GM10266 (cell line): ENCODE data around the gene MAMDC4.

ENCODE experiments used
- DNase-seq: peaks from one replicate; pipeline ENCODE4 v3.0.0; 2012; ENCODE audit errors: extremely low spot score
- TF ChIP-seq, protein P1 (sequence below): IDR thresholded peaks from 2 replicates; pipeline ENCODE4 v1.5.1; 2012; ENCODE audit warnings: mild to moderate bottlenecking, low read depth; ENCODE audit not compliant: control insufficient read depth, insufficient read depth; ENCODE audit errors: missing control alignments

The MAMDC4 gene

DNA sequence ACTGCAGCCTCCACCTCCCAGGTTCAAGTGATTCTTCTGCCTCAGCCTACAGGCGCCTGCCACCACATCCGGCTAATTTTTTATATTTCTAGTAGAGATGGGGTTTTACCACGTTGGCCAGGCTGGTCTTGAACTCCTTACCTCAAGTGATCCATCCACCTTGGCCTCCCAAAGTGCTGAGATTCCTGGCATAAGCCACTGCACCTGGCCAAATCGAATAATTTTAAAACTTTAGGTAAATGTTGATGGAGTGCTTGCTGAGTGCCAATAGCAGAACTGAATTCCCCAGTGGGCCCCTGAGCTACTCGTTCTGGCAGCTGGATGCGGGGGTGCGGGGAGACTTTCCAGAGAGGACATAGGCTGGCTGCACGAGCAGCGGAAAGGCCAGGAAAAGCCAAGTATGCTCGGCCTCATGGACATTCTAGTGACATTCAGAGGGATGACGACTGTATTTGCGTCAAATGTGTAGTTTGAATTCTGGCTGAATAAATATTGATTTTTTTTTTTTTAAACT lies 51.0 kb downstream of the MAMDC4 start:
- TF ChIP-seq, protein P1, sequence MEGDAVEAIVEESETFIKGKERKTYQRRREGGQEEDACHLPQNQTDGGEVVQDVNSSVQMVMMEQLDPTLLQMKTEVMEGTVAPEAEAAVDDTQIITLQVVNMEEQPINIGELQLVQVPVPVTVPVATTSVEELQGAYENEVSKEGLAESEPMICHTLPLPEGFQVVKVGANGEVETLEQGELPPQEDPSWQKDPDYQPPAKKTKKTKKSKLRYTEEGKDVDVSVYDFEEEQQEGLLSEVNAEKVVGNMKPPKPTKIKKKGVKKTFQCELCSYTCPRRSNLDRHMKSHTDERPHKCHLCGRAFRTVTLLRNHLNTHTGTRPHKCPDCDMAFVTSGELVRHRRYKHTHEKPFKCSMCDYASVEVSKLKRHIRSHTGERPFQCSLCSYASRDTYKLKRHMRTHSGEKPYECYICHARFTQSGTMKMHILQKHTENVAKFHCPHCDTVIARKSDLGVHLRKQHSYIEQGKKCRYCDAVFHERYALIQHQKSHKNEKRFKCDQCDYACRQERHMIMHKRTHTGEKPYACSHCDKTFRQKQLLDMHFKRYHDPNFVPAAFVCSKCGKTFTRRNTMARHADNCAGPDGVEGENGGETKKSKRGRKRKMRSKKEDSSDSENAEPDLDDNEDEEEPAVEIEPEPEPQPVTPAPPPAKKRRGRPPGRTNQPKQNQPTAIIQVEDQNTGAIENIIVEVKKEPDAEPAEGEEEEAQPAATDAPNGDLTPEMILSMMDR, result no peak
- DNase-seq, result no peak

DNA sequence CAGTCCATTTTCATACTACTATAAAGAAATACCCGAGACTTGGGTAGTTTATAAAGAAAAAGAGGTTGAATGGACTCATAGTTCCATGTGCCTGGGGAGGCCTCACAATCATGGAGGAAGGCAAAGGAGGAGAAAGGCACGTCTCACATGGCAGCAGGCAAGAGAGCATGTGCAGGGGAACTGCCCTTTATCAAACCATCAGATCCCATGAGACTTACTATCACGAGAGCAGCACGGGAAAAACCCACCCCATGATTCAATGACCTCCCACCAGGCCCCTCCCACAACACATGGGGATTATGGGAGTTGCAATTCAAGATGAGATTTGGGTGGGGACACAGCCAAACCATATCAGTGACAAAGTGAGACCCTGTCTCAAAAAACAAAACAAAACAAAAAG lies 54.1 kb downstream of the MAMDC4 start:
- TF ChIP-seq, protein P1, result no peak
- no peak for DNase-seq

DNA sequence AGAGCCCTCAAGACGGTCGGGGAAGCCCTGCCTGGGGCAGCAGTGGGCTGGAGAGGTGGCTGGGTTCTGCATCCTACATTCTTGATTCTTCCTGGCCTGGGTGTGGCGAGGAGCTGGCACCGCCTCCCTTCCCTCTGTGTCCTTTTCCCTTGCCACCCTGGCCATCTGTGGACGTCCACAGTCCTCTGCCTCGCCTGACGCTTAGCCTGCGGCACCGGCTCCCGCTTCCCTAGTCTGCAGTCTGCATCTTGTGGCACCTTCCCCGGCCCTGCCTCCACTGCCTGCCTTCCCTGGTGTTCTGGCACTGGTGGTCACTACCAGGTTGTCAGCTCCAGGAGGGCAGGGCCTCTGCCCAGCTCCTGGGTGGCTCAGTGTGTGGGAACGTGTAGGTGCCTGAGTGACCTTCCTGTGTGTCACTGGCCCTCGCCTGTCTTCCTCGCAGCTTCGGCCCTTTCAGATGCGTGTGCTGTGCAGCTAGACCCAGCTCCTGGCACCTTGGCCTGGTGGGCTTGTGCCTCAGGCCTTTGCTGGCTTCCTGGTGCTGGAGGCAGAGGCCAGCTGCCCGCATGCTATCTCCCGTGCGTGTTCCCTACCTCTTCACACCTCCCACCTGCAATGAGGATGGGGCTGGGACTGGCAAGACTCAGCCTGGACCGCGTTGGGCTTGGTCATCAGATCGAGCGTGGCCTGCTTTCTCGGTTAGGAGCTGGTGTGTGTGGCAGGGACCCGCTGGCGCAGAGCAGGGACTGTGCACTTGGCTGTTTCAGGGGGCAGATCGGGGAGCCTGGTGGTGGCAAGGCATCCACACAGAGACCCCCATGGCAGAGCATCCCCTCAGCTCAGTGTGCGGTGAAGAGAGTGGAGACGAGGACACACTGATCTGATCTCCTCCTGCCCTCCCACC lies 55.1 kb downstream of the MAMDC4 start:
- DNase-seq, result no peak
- TF ChIP-seq, protein P1, result no peak
